Neural crest cell (in vitro differentiated cells): Measurements from ENCODE around the gene TTR. TPM values are rescaled to one million over a fixed set of nuclear protein-coding genes. Genes with fewer than 3 reads are reported as not detected.

Experiments
- DNase-seq: peaks from one replicate; pipeline ENCODE4 v3.0.0; 2021; ENCODE audit warnings: low read depth, mixed read lengths, low spot score
- H3K27ac Mint-ChIP-seq: one replicate; pipeline ENCODE4 v1.8.0; 2021; ENCODE audit warnings: mild to moderate bottlenecking, mixed read lengths; ENCODE audit not compliant: unreplicated experiment
- H3K27me3 Mint-ChIP-seq: 2 replicates; pipeline ENCODE4 v1.8.0; 2021; ENCODE audit warnings: low read depth, mild to moderate bottlenecking, mixed read lengths
- H3K36me3 Mint-ChIP-seq: 2 replicates; pipeline ENCODE4 v1.8.0; 2021; ENCODE audit warnings: low read depth, mild to moderate bottlenecking, mixed read lengths
- H3K4me1 Mint-ChIP-seq: 2 replicates; pipeline ENCODE4 v1.8.0; 2021; ENCODE audit warnings: mixed read lengths
- H3K4me3 Mint-ChIP-seq: one replicate; pipeline ENCODE4 v1.8.0; 2021; ENCODE audit warnings: mild to moderate bottlenecking, mixed read lengths
- H3K9me3 Mint-ChIP-seq: 2 replicates; pipeline ENCODE4 v1.8.0; 2021; ENCODE audit warnings: mixed read lengths
- total RNA-seq: library from RNA; stranded (reverse); gene quantifications from 2 replicates; pipeline ENCODE4 v1.2.1, GENCODE V29; 2021
- TF ChIP-seq, protein P1 (sequence below): fragments of 200-600 bp; sonication (generic); conservative IDR thresholded peaks from 2 replicates; pipeline ENCODE4 v1.5.0; 2021; ENCODE audit warnings: antibody characterized with exemption, mild to moderate bottlenecking

TTR gene
- total RNA-seq, 1 donor from 2014 or later: not detected

DNA sequence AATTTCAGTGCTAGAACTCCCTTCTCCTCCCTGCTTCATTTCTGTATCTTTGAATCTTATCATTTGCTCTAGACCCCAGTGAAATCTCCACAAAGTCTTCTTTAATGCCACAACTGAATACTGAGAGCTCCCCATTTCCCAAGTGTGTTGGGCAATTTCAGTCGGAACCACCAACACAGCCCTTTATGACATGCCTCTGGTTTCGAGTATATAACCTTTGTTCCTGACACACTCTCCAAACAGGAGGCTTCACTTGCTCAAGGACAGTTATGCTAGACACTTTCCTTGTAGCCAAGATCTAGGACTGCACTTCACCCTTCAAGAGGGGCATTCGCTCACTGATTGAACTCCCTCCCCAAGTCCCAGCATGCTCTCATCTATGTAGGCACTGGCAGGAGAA lies 18.6 kb upstream of the TTR start:
- no peaks in the 10 kb centered on the region for H3K27me3 Mint-ChIP-seq
- TF ChIP-seq, protein P1, sequence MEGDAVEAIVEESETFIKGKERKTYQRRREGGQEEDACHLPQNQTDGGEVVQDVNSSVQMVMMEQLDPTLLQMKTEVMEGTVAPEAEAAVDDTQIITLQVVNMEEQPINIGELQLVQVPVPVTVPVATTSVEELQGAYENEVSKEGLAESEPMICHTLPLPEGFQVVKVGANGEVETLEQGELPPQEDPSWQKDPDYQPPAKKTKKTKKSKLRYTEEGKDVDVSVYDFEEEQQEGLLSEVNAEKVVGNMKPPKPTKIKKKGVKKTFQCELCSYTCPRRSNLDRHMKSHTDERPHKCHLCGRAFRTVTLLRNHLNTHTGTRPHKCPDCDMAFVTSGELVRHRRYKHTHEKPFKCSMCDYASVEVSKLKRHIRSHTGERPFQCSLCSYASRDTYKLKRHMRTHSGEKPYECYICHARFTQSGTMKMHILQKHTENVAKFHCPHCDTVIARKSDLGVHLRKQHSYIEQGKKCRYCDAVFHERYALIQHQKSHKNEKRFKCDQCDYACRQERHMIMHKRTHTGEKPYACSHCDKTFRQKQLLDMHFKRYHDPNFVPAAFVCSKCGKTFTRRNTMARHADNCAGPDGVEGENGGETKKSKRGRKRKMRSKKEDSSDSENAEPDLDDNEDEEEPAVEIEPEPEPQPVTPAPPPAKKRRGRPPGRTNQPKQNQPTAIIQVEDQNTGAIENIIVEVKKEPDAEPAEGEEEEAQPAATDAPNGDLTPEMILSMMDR: no peak
- no peak overlapping the region for H3K4me3 Mint-ChIP-seq
- H3K4me1 Mint-ChIP-seq: peaks cover 13% of the 10 kb centered on the region
- no peaks in the 10 kb centered on the region for H3K36me3 Mint-ChIP-seq
- H3K27ac Mint-ChIP-seq: peak overlapping the region; percentile 28
- no peak for DNase-seq
- no peaks in the 10 kb centered on the region for H3K9me3 Mint-ChIP-seq

DNA sequence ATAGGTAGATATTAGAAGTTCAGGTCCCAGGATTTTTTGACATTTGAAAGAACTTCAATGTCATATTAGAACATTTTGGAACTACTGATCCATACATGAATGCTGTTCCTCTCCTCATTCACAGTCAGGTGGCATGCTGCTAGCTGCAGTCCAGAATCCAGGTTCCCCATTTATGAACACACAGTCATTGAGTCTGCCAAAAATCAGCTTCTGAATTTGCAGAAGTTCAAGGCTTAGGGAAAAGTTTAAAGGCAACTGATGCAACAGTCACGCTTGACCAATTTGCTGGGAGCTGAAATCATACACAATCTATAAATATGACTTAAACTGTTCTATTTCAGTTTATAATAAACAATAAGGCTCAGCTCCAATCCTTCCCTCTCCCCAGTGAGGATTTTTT lies 17.3 kb upstream of the TTR start:
- no peaks in the 10 kb centered on the region for H3K27me3 Mint-ChIP-seq
- no peaks in the 10 kb centered on the region for H3K9me3 Mint-ChIP-seq
- H3K27ac Mint-ChIP-seq: no peak overlapping the region
- no peak overlapping the region for H3K4me3 Mint-ChIP-seq
- H3K36me3 Mint-ChIP-seq: no peaks in the 10 kb centered on the region
- no peak for DNase-seq
- TF ChIP-seq, protein P1: no peak
- peaks cover 13% of the 10 kb centered on the region for H3K4me1 Mint-ChIP-seq

DNA sequence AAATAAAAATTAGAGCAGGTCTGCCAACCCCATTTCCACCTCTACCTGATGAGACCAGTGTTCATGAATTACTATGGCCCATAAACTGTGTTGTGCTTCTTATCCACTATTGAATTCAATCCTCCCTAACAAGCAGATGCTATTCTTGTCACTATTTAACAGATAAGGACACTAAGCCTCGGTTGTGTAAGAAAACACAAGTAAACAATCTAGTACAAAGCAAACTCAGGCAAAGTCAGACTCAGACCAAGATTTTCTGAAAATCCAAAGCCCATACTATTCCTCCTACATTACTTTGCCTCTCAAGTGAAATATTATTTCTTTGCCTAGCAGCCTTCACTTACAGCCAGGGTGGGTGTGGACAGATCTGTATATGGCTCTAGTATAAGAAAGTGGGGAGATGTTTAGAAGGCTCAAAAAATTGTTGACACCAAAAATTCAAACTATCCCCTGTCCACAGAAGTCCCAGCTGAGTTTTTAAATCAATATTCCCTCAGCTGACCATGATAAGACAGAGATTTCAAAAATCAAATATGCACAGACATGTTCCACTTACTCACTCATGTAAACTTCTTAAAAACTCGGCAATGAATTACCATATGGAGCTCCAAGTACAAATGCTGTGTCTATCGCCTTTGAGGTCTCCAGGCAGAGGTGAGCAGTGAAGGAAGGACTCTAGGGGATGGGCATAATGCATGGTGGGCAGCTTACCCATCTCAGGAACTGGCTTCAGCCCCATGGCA lies 16.0 kb upstream of the TTR start:
- Mint-ChIP-seq H3K9me3 (no peaks in the 10 kb centered on the region), H3K27ac (no peak overlapping the region), H3K36me3 (no peaks in the 10 kb centered on the region), H3K27me3 (no peaks in the 10 kb centered on the region), H3K4me3 (no peak overlapping the region), H3K4me1 (peaks cover 13% of the 10 kb centered on the region)
- TF ChIP-seq, protein P1: no peak
- DNase-seq: no peak

DNA sequence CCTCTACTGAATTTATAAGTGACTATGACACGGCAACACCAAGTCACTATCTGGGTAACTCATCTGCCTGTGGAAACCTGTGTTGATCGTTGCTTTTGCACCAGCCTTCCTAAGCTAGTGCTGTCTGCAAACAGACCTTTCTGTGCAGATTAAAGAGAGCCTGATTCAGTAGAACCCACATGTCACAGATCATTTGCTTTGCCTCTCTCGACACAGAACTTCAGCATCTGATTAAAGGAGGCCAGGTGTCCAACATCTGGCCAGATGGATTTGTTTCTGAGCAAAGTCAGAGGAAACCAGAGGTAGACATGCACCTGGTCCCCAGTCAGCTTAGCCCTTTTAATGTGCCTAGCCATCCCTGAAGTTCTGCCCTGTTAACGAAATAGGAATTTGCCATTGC lies 15.0 kb upstream of the TTR start:
- no peak overlapping the region for H3K4me3 Mint-ChIP-seq
- H3K27me3 Mint-ChIP-seq: no peaks in the 10 kb centered on the region
- H3K36me3 Mint-ChIP-seq: no peaks in the 10 kb centered on the region
- DNase-seq: no peak
- peaks cover 9% of the 10 kb centered on the region for H3K4me1 Mint-ChIP-seq
- H3K27ac Mint-ChIP-seq: no peak overlapping the region
- TF ChIP-seq, protein P1: no peak
- no peaks in the 10 kb centered on the region for H3K9me3 Mint-ChIP-seq

DNA sequence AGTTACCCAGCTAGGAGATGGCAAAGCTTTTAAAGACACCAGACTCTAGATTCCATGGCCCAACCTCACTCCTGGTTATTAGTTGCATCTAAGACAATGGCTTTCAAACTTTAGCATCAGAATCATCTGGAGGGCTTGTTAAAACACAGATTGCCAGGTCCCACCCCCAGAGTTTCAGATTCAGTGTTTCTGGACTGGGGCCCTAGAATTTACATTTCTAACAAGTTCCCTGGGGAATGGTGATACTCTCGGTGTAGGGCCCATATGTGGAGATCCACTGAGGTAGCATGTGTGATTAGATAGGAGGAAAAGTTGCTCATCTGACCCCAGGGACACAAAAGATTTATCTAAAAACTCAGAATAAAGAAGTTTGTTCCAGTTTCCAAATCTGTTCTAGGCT lies 14.5 kb upstream of the TTR start:
- Mint-ChIP-seq H3K9me3 (no peaks in the 10 kb centered on the region), H3K4me1 (peaks cover 3% of the 10 kb centered on the region), H3K4me3 (no peak overlapping the region)

More for the DNA sequence above, 14.5 kb upstream of the TTR start:
- H3K36me3 Mint-ChIP-seq: no peaks in the 10 kb centered on the region
- no peak overlapping the region for H3K27ac Mint-ChIP-seq
- TF ChIP-seq, protein P1: no peak
- no peak for DNase-seq
- H3K27me3 Mint-ChIP-seq: no peaks in the 10 kb centered on the region
